ENCODE data around the gene ZFPM1.

Gene ZFPM1

GRCh38 chr16:88519938-88520653, 67.0 kb downstream of the ZFPM1 start:
- Histone ChIP-seq H3K9ac (ENCODE audit: low read depth, low read length) (no peak overlapping the region), H3K4me2 (ENCODE audit: low read length) (no peak overlapping the region), H3K4me3 (ENCODE audit: low read length) (no peak overlapping the region)

GRCh38 chr16:88521674-88522073, 68.6 kb downstream of the ZFPM1 start:
- H3K36me3 ChIP-seq (ENCODE audit: insufficient read depth, low read length), result no peaks in the 10 kb centered on the region
- H3K4me1 ChIP-seq (ENCODE audit: control insufficient read depth, insufficient read depth, low read length), result no peaks in the 10 kb centered on the region
- no peaks in the 10 kb centered on the region for H3K9me3 ChIP-seq (replicated peaks; ENCODE audit: low read length)
- H3K4me3 ChIP-seq (ENCODE audit: low read length), result no peak overlapping the region
- H3K9ac ChIP-seq (ENCODE audit: low read depth, low read length), result no peak overlapping the region
- H3K27me3 ChIP-seq (ENCODE audit: control insufficient read depth, insufficient read depth, low read length), result peaks cover 37% of the 10 kb centered on the region
- no peak overlapping the region for H3K4me2 ChIP-seq (ENCODE audit: low read length)

More at GRCh38 chr16:88519938-88520653, 67.0 kb downstream of the ZFPM1 start:
- Histone ChIP-seq H3K9me3 (replicated peaks; ENCODE audit: low read length) (no peaks in the 10 kb centered on the region), H3K36me3 (ENCODE audit: insufficient read depth, low read length) (no peaks in the 10 kb centered on the region), H3K4me1 (ENCODE audit: control insufficient read depth, insufficient read depth, low read length) (no peaks in the 10 kb centered on the region), H3K27me3 (ENCODE audit: control insufficient read depth, insufficient read depth, low read length) (peaks cover 32% of the 10 kb centered on the region)

- H3K4me1 ChIP-seq (ENCODE audit: control insufficient read depth, insufficient read depth, low read length), result no peaks in the 10 kb centered on the region
- H3K9me3 ChIP-seq (replicated peaks; ENCODE audit: low read length), result no peaks in the 10 kb centered on the region
- no peak overlapping the region for H3K4me2 ChIP-seq (ENCODE audit: low read length)
- no peak overlapping the region for H3K9ac ChIP-seq (ENCODE audit: low read depth, low read length)
- H3K36me3 ChIP-seq (ENCODE audit: insufficient read depth, low read length), result no peaks in the 10 kb centered on the region
- H3K4me3 ChIP-seq (ENCODE audit: low read length), result no peak overlapping the region
- peaks cover 37% of the 10 kb centered on the region for H3K27me3 ChIP-seq (ENCODE audit: control insufficient read depth, insufficient read depth, low read length)
These were observed 69.3 kb downstream of the ZFPM1 start for GRCh38 chr16:88522276-88522949.

- no peaks in the 10 kb centered on the region for H3K36me3 ChIP-seq (ENCODE audit: insufficient read depth, low read length)
- H3K9ac ChIP-seq (ENCODE audit: low read depth, low read length), result no peak overlapping the region
- H3K4me1 ChIP-seq (ENCODE audit: control insufficient read depth, insufficient read depth, low read length), result no peaks in the 10 kb centered on the region
- H3K4me2 ChIP-seq (ENCODE audit: low read length), result no peak overlapping the region
- H3K27me3 ChIP-seq (ENCODE audit: control insufficient read depth, insufficient read depth, low read length), result peaks cover 37% of the 10 kb centered on the region
- no peak overlapping the region for H3K4me3 ChIP-seq (ENCODE audit: low read length)
- no peaks in the 10 kb centered on the region for H3K9me3 ChIP-seq (replicated peaks; ENCODE audit: low read length)
These were observed 70.5 kb downstream of the ZFPM1 start for GRCh38 chr16:88523309-88524161.

GRCh38 chr16:88524274-88524972, 71.3 kb downstream of the ZFPM1 start:
- no peaks in the 10 kb centered on the region for H3K4me1 ChIP-seq (ENCODE audit: control insufficient read depth, insufficient read depth, low read length)
- H3K9ac ChIP-seq (ENCODE audit: low read depth, low read length), result no peak overlapping the region
- H3K27me3 ChIP-seq (ENCODE audit: control insufficient read depth, insufficient read depth, low read length), result peaks cover 37% of the 10 kb centered on the region

GRCh38 chr16:88524973-88525662, 72.0 kb downstream of the ZFPM1 start:
- Histone ChIP-seq H3K27me3 (ENCODE audit: control insufficient read depth, insufficient read depth, low read length) (peaks cover 37% of the 10 kb centered on the region), H3K9ac (ENCODE audit: low read depth, low read length) (no peak overlapping the region), H3K4me3 (ENCODE audit: low read length) (no peak overlapping the region), H3K36me3 (ENCODE audit: insufficient read depth, low read length) (no peaks in the 10 kb centered on the region), H3K9me3 (replicated peaks; ENCODE audit: low read length) (no peaks in the 10 kb centered on the region), H3K4me1 (ENCODE audit: control insufficient read depth, insufficient read depth, low read length) (no peaks in the 10 kb centered on the region), H3K4me2 (ENCODE audit: low read length) (no peak overlapping the region)

More at GRCh38 chr16:88524274-88524972, 71.3 kb downstream of the ZFPM1 start:
- no peaks in the 10 kb centered on the region for H3K9me3 ChIP-seq (replicated peaks; ENCODE audit: low read length)
- H3K4me2 ChIP-seq (ENCODE audit: low read length), result no peak overlapping the region
- no peak overlapping the region for H3K4me3 ChIP-seq (ENCODE audit: low read length)
- no peaks in the 10 kb centered on the region for H3K36me3 ChIP-seq (ENCODE audit: insufficient read depth, low read length)

- no peaks in the 10 kb centered on the region for H3K9me3 ChIP-seq (replicated peaks; ENCODE audit: low read length)
- H3K4me3 ChIP-seq (ENCODE audit: low read length), result no peak overlapping the region
- H3K36me3 ChIP-seq (ENCODE audit: insufficient read depth, low read length), result no peaks in the 10 kb centered on the region
- no peak overlapping the region for H3K4me2 ChIP-seq (ENCODE audit: low read length)
- H3K4me1 ChIP-seq (ENCODE audit: control insufficient read depth, insufficient read depth, low read length), result no peaks in the 10 kb centered on the region
- H3K9ac ChIP-seq (ENCODE audit: low read depth, low read length), result no peak overlapping the region
- peaks cover 37% of the 10 kb centered on the region for H3K27me3 ChIP-seq (ENCODE audit: control insufficient read depth, insufficient read depth, low read length)
These were observed 72.5 kb downstream of the ZFPM1 start for GRCh38 chr16:88525663-88525990.

- Histone ChIP-seq H3K4me3 (ENCODE audit: low read length) (no peak overlapping the region), H3K9ac (ENCODE audit: low read depth, low read length) (no peak overlapping the region), H3K4me2 (ENCODE audit: low read length) (no peak overlapping the region), H3K27me3 (ENCODE audit: control insufficient read depth, insufficient read depth, low read length) (peaks cover 37% of the 10 kb centered on the region), H3K36me3 (ENCODE audit: insufficient read depth, low read length) (no peaks in the 10 kb centered on the region), H3K9me3 (replicated peaks; ENCODE audit: low read length) (no peaks in the 10 kb centered on the region), H3K4me1 (ENCODE audit: control insufficient read depth, insufficient read depth, low read length) (no peaks in the 10 kb centered on the region)
These were observed 73.2 kb downstream of the ZFPM1 start for GRCh38 chr16:88526008-88526905.

- H3K4me3 ChIP-seq (ENCODE audit: low read length), result no peak overlapping the region
- no peaks in the 10 kb centered on the region for H3K4me1 ChIP-seq (ENCODE audit: control insufficient read depth, insufficient read depth, low read length)
- no peaks in the 10 kb centered on the region for H3K9me3 ChIP-seq (replicated peaks; ENCODE audit: low read length)
- H3K9ac ChIP-seq (ENCODE audit: low read depth, low read length), result no peak overlapping the region
- H3K4me2 ChIP-seq (ENCODE audit: low read length), result no peak overlapping the region
- H3K36me3 ChIP-seq (ENCODE audit: insufficient read depth, low read length), result no peaks in the 10 kb centered on the region
- H3K27me3 ChIP-seq (ENCODE audit: control insufficient read depth, insufficient read depth, low read length), result peaks cover 35% of the 10 kb centered on the region
These were observed 73.8 kb downstream of the ZFPM1 start for GRCh38 chr16:88526906-88527185.

- Histone ChIP-seq H3K4me1 (ENCODE audit: control insufficient read depth, insufficient read depth, low read length) (no peaks in the 10 kb centered on the region), H3K4me2 (ENCODE audit: low read length) (no peak overlapping the region), H3K9ac (ENCODE audit: low read depth, low read length) (no peak overlapping the region), H3K27me3 (ENCODE audit: control insufficient read depth, insufficient read depth, low read length) (peaks cover 30% of the 10 kb centered on the region), H3K9me3 (replicated peaks; ENCODE audit: low read length) (no peaks in the 10 kb centered on the region), H3K36me3 (ENCODE audit: insufficient read depth, low read length) (no peaks in the 10 kb centered on the region), H3K4me3 (ENCODE audit: low read length) (no peak overlapping the region)
These were observed 74.3 kb downstream of the ZFPM1 start for GRCh38 chr16:88527186-88527936.

Measured in skeletal muscle satellite cell (primary cell).